Glutamatergic neuron (in vitro differentiated cells): ENCODE data around the gene ZFP36L2. TPM values are rescaled to one million over a fixed set of nuclear protein-coding genes. Genes with fewer than 3 reads are reported as not detected.

ENCODE experiments used
- DNase-seq: peaks from one replicate; pipeline ENCODE4 v3.0.0; 2022
- H3K27ac Mint-ChIP-seq: one replicate; pipeline ENCODE4 v1.8.0; 2020; ENCODE audit warnings: mild to moderate bottlenecking, mixed read lengths, inconsistent platforms; ENCODE audit not compliant: unreplicated experiment
- H3K27me3 Mint-ChIP-seq: one replicate; pipeline ENCODE4 v1.8.0; 2020; ENCODE audit warnings: mild to moderate bottlenecking, moderate library complexity, mixed read lengths, inconsistent platforms; ENCODE audit not compliant: unreplicated experiment
- H3K36me3 Mint-ChIP-seq: one replicate; pipeline ENCODE4 v1.8.0; 2020; ENCODE audit warnings: mild to moderate bottlenecking, mixed read lengths, inconsistent platforms; ENCODE audit not compliant: unreplicated experiment
- H3K4me1 Mint-ChIP-seq: one replicate; pipeline ENCODE4 v1.8.0; 2020; ENCODE audit warnings: mild to moderate bottlenecking, low read depth, mixed read lengths, inconsistent platforms; ENCODE audit not compliant: unreplicated experiment
- H3K4me3 Mint-ChIP-seq: one replicate; pipeline ENCODE4 v1.8.0; 2020; ENCODE audit warnings: mild to moderate bottlenecking, mixed read lengths, inconsistent platforms; ENCODE audit not compliant: unreplicated experiment
- H3K9me3 Mint-ChIP-seq: one replicate; pipeline ENCODE4 v1.8.0; 2020; ENCODE audit warnings: mild to moderate bottlenecking, moderate library complexity, mixed read lengths, inconsistent platforms; ENCODE audit not compliant: unreplicated experiment
- CTCF ChIP-seq: fragments of 200-600 bp; sonication (generic); IDR thresholded peaks from one replicate; pipeline ENCODE4 v1.5.0; 2021; ENCODE audit not compliant: partially characterized antibody, unreplicated experiment
- total RNA-seq: library from RNA; stranded (reverse); fragmentation: NEBNext Ultra II Directional; extraction: Animal tissue kit (Norgen Biotek cat#: 25700); gene quantifications from one replicate; pipeline ENCODE4 v1.2.1, GENCODE V29; 2021; ENCODE audit not compliant: unreplicated experiment

Gene ZFP36L2
- total RNA-seq, 1 donor from 2014 or later, result 0.88 TPM

GRCh38 chr2:43224571-43225092, 1.8 kb downstream of the ZFP36L2 start:
- peaks cover 22% of the 10 kb centered on the region for H3K4me1 Mint-ChIP-seq

GRCh38 chr2:43224131-43224570, 2.3 kb downstream of the ZFP36L2 start:
- peak; percentile 88 for DNase-seq
- Mint-ChIP-seq H3K27ac (no peak overlapping the region), H3K9me3 (peaks cover 5% of the 10 kb centered on the region), H3K4me1 (peaks cover 25% of the 10 kb centered on the region), H3K36me3 (no peaks in the 10 kb centered on the region), H3K4me3 (peak overlapping the region; percentile 82), H3K27me3 (peaks cover 8% of the 10 kb centered on the region)
- peak; percentile 45 for TF ChIP-seq CTCF

More at GRCh38 chr2:43224571-43225092, 1.8 kb downstream of the ZFP36L2 start:
- Mint-ChIP-seq H3K36me3 (no peaks in the 10 kb centered on the region), H3K4me3 (no peak overlapping the region), H3K27me3 (peaks cover 5% of the 10 kb centered on the region), H3K9me3 (peaks cover 3% of the 10 kb centered on the region), H3K27ac (no peak overlapping the region)
- DNase-seq, result peak; percentile 64
- no peak for TF ChIP-seq CTCF

GRCh38 chr2:43223521-43224001, 2.8 kb downstream of the ZFP36L2 start:
- Mint-ChIP-seq H3K4me3 (peak overlapping the region; percentile 57), H3K9me3 (peaks cover 6% of the 10 kb centered on the region)
- no peak for DNase-seq

GRCh38 chr2:43222475-43223309, 3.7 kb downstream of the ZFP36L2 start:
- DNase-seq, result no peak
- H3K4me1 Mint-ChIP-seq, result peaks cover 29% of the 10 kb centered on the region

More at GRCh38 chr2:43223521-43224001, 2.8 kb downstream of the ZFP36L2 start:
- H3K27me3 Mint-ChIP-seq, result peaks cover 9% of the 10 kb centered on the region
- no peak for TF ChIP-seq CTCF
- no peaks in the 10 kb centered on the region for H3K36me3 Mint-ChIP-seq
- H3K27ac Mint-ChIP-seq, result no peak overlapping the region
- H3K4me1 Mint-ChIP-seq, result peaks cover 29% of the 10 kb centered on the region

More at GRCh38 chr2:43222475-43223309, 3.7 kb downstream of the ZFP36L2 start:
- no peak overlapping the region for H3K27ac Mint-ChIP-seq
- H3K9me3 Mint-ChIP-seq, result peaks cover 6% of the 10 kb centered on the region
- H3K27me3 Mint-ChIP-seq, result peaks cover 6% of the 10 kb centered on the region
- no peak for TF ChIP-seq CTCF
- H3K36me3 Mint-ChIP-seq, result no peaks in the 10 kb centered on the region
- H3K4me3 Mint-ChIP-seq, result no peak overlapping the region
